Ovary (tissue), 9 donors: ENCODE measurements around the gene FGF12. TPM values are rescaled to one million over a fixed set of nuclear protein-coding genes. Genes with fewer than 3 reads are reported as not detected.

Source experiments
- DNase-seq, 5 donors: peaks; one replicate each; pipeline ENCODE4 v3.0.0-alpha.2; 2019 to 2020
- H3K27ac ChIP-seq, 2 donors: fragments of 200-600 bp; one replicate each; pipeline versions ENCODE4 v1.5.1 to v1.8.0; 2019 to 2022
- H3K27me3 ChIP-seq: fragments of 200-600 bp; one replicate; pipeline ENCODE4 v1.8.0; 2022
- H3K36me3 ChIP-seq: fragments of 200-600 bp; sonication (generic); one replicate; pipeline ENCODE4 v1.5.1; 2019
- H3K4me1 ChIP-seq: one replicate; pipeline ENCODE4 v1.8.1; 2013; ENCODE audit warnings: mild to moderate bottlenecking, moderate library complexity; ENCODE audit not compliant: insufficient read depth
- H3K4me3 ChIP-seq: fragments of 200-600 bp; sonication (generic); one replicate; pipeline ENCODE4 v1.5.1; 2017
- H3K9me3 ChIP-seq, 2 donors: fragments of 200-600 bp in 1 of 2; sonication (generic) in 1 of 2; one replicate each; pipeline versions ENCODE4 v1.5.1 to v1.8.1; 2013 to 2019; ENCODE audit warnings: mild to moderate bottlenecking in 1 of 2, moderate library complexity in 1 of 2
- EP300 ChIP-seq: sonication (generic); formaldehyde crosslinking; IDR thresholded peaks from one replicate; pipeline ENCODE4 v1.6.1; 2017; ENCODE audit warnings: antibody characterized with exemption
- POLR2A ChIP-seq: fragments of 450-650 bp; IDR thresholded peaks from one replicate; pipeline ENCODE4 v1.6.1; 2017; ENCODE audit warnings: antibody characterized with exemption, mild to moderate bottlenecking, moderate library complexity
- WGBS, 3 donors: extraction: QIAGEN DNeasy Blood & Tissue Kit in 1 of 3; methylation state at CpG; one replicate each; pipeline versions ENCODE4 v1.1.5 to v1.1.7; 2013 to 2017; 5-methylcytosine and 5-hydroxymethylcytosine counted together
- intact Hi-C, 4 donors: fragments of 100-400 bp; cut with DNase I; formaldehyde crosslinking; loops; one replicate each; pipeline versions ENCODE4 v1.11.0 to v1.15.1; 2022 to 2023
- polyA plus RNA-seq, 2 donors: library from polyadenylated mRNA; stranded (reverse); fragments of 200-250 nt in 1 of 2; fragments of 350-450 nt in 1 of 2; fragmentation: Illumina TruSeq in 1 of 2; extraction: RNeasy Lipid Tissue Mini Kit (QIAGEN cat#74804) in 1 of 2; gene quantifications; one replicate each; pipeline ENCODE4 v1.2.3, GENCODE V29; 2013 to 2014
- total RNA-seq, 7 donors: library from RNA; depleted of rRNA in 2 of 7; stranded (reverse); fragments of >200 nt in 2 of 7; fragmentation: NEBNext Ultra II Directional in 3 of 7; extraction: Animal tissue kit (Norgen Biotek cat#: 25700) in 3 of 7; gene quantifications; one replicate each; pipeline versions ENCODE4 v1.1.0 to v1.2.4, GENCODE V29; 2016 to 2023
- TF ChIP-seq, protein P1 (sequence below), 3 donors: fragments of 450-650 bp in 2 of 3; fragments of 200-600 bp in 1 of 3; IDR thresholded peaks; one replicate each; pipeline versions ENCODE4 v1.5.1 to v1.8.0; 2016 to 2022; ENCODE audit warnings: antibody characterized with exemption in 3 of 3, mild to moderate bottlenecking in 1 of 3
- donor health status: DM: no; HTN: no; CAD: no; lungs with moderate emphysema.
- donor health status: DM: no; HTN: no; CAD: no.
- donor health status: Bipolar disorder and iron deficiency.
- donor health status: DM: yes; HTN: yes; CAD: no.
- donor health status: DM: no; HTN: no; CAD: no.
- donor health status: DM: yes; HTN: yes; CAD: no.

Gene FGF12
- total and polyA plus RNA-seq, 9 donors = 0.24 to 4.0 (median 1.7) TPM

GRCh38 chr3:192621909-192622308, 105.4 kb downstream of the FGF12 start:
- no peak for TF ChIP-seq EP300
- TF ChIP-seq, protein P1, sequence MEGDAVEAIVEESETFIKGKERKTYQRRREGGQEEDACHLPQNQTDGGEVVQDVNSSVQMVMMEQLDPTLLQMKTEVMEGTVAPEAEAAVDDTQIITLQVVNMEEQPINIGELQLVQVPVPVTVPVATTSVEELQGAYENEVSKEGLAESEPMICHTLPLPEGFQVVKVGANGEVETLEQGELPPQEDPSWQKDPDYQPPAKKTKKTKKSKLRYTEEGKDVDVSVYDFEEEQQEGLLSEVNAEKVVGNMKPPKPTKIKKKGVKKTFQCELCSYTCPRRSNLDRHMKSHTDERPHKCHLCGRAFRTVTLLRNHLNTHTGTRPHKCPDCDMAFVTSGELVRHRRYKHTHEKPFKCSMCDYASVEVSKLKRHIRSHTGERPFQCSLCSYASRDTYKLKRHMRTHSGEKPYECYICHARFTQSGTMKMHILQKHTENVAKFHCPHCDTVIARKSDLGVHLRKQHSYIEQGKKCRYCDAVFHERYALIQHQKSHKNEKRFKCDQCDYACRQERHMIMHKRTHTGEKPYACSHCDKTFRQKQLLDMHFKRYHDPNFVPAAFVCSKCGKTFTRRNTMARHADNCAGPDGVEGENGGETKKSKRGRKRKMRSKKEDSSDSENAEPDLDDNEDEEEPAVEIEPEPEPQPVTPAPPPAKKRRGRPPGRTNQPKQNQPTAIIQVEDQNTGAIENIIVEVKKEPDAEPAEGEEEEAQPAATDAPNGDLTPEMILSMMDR (IDR thresholded peaks at IDR 0.05) = no peak
- TF ChIP-seq POLR2A = no peak
- DNase-seq = no peak
- no peaks in the 10 kb centered on the region for H3K4me1 ChIP-seq
- intact Hi-C loops = no loop called here
- H3K36me3 ChIP-seq = no peaks in the 10 kb centered on the region
- WGBS, 3 donors = 81 to 91% (median 86%) methylated on average over 3 of the region's 3 CpGs
- no peaks in the 10 kb centered on the region for H3K27me3 ChIP-seq
- no peak overlapping the region for H3K27ac ChIP-seq
- H3K9me3 ChIP-seq = no peaks in the 10 kb centered on the region
- H3K4me3 ChIP-seq = no peak overlapping the region

DNA sequence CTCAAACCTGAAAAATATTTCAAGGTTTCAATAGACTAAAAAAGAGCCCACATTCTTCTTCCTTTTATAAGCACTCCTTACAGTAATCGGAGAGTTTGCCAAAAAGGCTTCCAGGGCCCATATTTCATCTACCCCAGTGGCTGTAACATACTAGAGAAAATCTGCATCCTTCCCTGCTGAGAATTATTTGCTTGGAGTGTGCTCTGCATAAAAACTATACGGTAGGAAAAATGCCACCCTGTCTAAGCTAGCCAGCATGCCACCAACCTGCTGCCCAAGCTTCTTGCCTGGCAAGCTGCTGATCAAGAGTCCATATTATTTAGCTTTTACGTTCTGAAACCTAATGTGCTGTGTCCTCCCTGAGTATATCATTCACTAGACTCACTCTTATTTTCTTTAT, 107.1 kb downstream of the FGF12 start:
- TF ChIP-seq POLR2A (no peak), EP300 (no peak)
- TF ChIP-seq, protein P1 (IDR thresholded peaks at IDR 0.05) = no peak
- DNase-seq = no peak
- H3K27ac ChIP-seq = no peak overlapping the region
- H3K27me3 ChIP-seq = no peaks in the 10 kb centered on the region
- no peak overlapping the region for H3K4me3 ChIP-seq
- intact Hi-C loops = no loop called here
- H3K36me3 ChIP-seq = no peaks in the 10 kb centered on the region
- H3K9me3 ChIP-seq = no peaks in the 10 kb centered on the region
- 53 to 63% (median 56%) methylated on average over 3 of the region's 3 CpGs for WGBS, 3 donors
- H3K4me1 ChIP-seq = no peaks in the 10 kb centered on the region

DNA sequence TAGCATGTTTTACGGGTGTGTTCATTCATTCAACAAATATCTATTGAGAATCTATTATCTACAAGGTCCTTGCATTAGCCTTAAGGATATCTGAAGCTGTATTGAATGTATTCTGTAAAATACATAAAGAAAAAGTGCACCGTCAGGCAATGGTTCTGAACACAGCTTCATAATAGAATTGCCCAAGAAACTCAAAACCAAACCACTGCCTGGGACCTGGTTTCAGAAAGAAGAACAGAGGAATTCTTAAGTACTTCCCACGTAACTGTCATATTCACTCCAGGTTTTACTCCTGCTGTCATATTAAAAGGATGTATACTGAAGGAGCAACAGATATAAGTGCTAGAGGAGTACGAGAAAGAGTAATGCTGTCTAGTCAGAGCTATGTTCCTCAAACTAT, 115.9 kb downstream of the FGF12 start:
- 83 to 87% (median 85%) methylated on average over 4 of the region's 4 CpGs for WGBS, 3 donors

DNA sequence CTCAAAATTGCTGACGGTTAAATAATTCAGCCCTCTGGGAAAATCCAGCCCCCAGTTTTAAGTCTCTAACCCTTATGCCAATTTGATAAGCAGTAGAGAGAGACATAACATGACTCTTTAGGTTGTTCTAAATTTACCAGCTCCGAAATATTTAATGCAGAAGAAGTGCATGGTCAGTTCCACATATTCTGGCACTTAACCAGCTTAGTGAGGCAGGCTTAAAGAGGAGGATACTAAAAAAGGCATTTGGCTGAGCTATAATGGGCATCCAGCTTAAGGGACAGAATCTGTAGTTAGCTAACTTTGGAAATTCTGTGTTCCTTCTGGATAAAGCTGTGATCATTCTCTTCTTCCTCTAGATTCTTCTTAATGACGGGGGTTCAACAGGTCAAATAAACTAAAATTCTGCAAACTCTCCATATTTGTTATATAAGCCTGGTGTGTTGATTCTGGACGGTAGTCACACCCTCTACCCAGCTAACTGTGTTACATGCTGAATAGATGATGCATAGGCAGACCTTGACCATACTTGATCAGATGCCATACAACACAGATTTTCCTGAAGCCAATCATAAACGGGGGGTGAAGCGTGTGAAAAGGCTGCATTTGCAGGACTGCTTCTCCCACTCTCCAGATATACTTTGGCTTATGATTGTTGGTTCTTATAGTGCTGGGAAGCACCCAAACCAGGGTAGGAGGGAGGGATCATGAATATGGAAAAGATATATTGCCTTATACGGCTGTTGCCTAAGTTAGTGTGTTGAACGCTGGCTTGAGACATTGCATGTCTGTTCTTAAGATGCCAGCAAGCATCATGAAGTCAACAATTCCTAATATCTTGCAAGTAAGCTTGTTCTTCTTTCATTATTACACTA, 118.4 kb downstream of the FGF12 start:
- 32 to 50% (median 48%) methylated on average over 8 of the region's 8 CpGs for WGBS, 3 donors
- no peak for DNase-seq
- no peaks in the 10 kb centered on the region for H3K27me3 ChIP-seq
- H3K4me1 ChIP-seq = no peaks in the 10 kb centered on the region
- no peak overlapping the region for H3K4me3 ChIP-seq
- H3K36me3 ChIP-seq = no peaks in the 10 kb centered on the region
- intact Hi-C loops = no loop called here
- no peak overlapping the region for H3K27ac ChIP-seq
- TF ChIP-seq, protein P1 (IDR thresholded peaks at IDR 0.05) = no peak
- TF ChIP-seq EP300 = no peak
- no peak for TF ChIP-seq POLR2A
- H3K9me3 ChIP-seq = no peaks in the 10 kb centered on the region

More for the DNA sequence above, 115.9 kb downstream of the FGF12 start:
- DNase-seq = no peak
- TF ChIP-seq, protein P1 (IDR thresholded peaks at IDR 0.05) = no peak
- TF ChIP-seq EP300 (no peak), POLR2A (no peak)
- H3K9me3 ChIP-seq = no peaks in the 10 kb centered on the region
- H3K27me3 ChIP-seq = no peaks in the 10 kb centered on the region
- no peak overlapping the region for H3K4me3 ChIP-seq
- no peak overlapping the region for H3K27ac ChIP-seq
- intact Hi-C loops = no loop called here
- H3K4me1 ChIP-seq = no peaks in the 10 kb centered on the region
- no peaks in the 10 kb centered on the region for H3K36me3 ChIP-seq
